WTC11 (cell line): ENCODE measurements around the gene SEC24A. TPM values are rescaled to one million over a fixed set of nuclear protein-coding genes. Genes with fewer than 3 reads are reported as not detected.

ENCODE experiments used
- ATAC-seq: fragments of 200-7000 bp; cut with Tn5 transposase; 2 replicates; pipeline ENCODE4 v1.10.0; 2021; ENCODE audit warnings: mild to moderate bottlenecking, moderate library complexity
- CTCF ChIA-PET: fragments of 300-600 bp; sonication (Branson Sonifier 250); formaldehyde crosslinking; loops from one replicate; lab custom pipeline; 2021; ENCODE audit warnings: antibody characterized with exemption; lab: Charles Lee
- POLR2A ChIA-PET: fragments of 350-600 bp; sonication (Branson Sonifier 250); formaldehyde crosslinking; loops from one replicate; lab custom pipeline; 2021; ENCODE audit warnings: antibody characterized with exemption; lab: Charles Lee
- DNase-seq: peaks from one replicate; pipeline ENCODE4 v3.0.0; 2021; ENCODE audit warnings: low spot score
- H3K27ac Mint-ChIP-seq: 2 replicates; pipeline ENCODE4 v1.8.0; 2021; ENCODE audit warnings: mixed read lengths
- H3K27me3 Mint-ChIP-seq: 2 replicates; pipeline ENCODE4 v1.8.0; 2021; ENCODE audit warnings: low read depth, mild to moderate bottlenecking, moderate library complexity, mixed read lengths
- H3K36me3 Mint-ChIP-seq: 2 replicates; pipeline ENCODE4 v1.8.0; 2021; ENCODE audit warnings: mixed read lengths
- H3K4me1 Mint-ChIP-seq: 2 replicates; pipeline ENCODE4 v1.8.0; 2022; ENCODE audit warnings: mixed read lengths
- H3K4me3 Mint-ChIP-seq: 2 replicates; pipeline ENCODE4 v1.8.0; 2021; ENCODE audit warnings: mild to moderate bottlenecking, moderate library complexity, mixed read lengths
- H3K9me3 Mint-ChIP-seq: 2 replicates; pipeline ENCODE4 v1.8.0; 2021; ENCODE audit warnings: mixed read lengths
- CDX4 ChIP-seq: fragments of 250-450 bp; sonication (Bioruptor Pico); IDR thresholded peaks from 2 replicates; pipeline ENCODE4 v1.9.0; 2021; ENCODE audit warnings: moderate library complexity, mild to moderate bottlenecking, inconsistent platforms, borderline replicate concordance
- RELA ChIP-seq: sonication (generic); formaldehyde crosslinking; IDR thresholded peaks from 2 replicates; pipeline ENCODE4 v1.8.1; 2022; ENCODE audit warnings: missing genetic modification reagents, mild to moderate bottlenecking, borderline replicate concordance
- ZSCAN18 ChIP-seq: fragments of 250-450 bp; sonication (Bioruptor Pico); IDR thresholded peaks from 2 replicates; pipeline ENCODE4 v2.1.2; 2022; ENCODE audit warnings: mild to moderate bottlenecking, moderate library complexity
- total RNA-seq: library from RNA; stranded (reverse); gene quantifications from 3 replicates; pipeline ENCODE4 v1.2.3, GENCODE V29; 2021
- TF ChIP-seq, protein P1 (sequence below): sonication (generic); formaldehyde crosslinking; IDR thresholded peaks from 2 replicates; pipeline ENCODE4 v1.8.1; 2022; ENCODE audit warnings: low read depth, mild to moderate bottlenecking, moderate library complexity, missing genetic modification reagents, borderline replicate concordance
- TF ChIP-seq, protein P2 (sequence below): sonication (generic); formaldehyde crosslinking; IDR thresholded peaks from 2 replicates; pipeline ENCODE4 v1.8.0; 2023; ENCODE audit warnings: missing genetic modification reagents, mild to moderate bottlenecking, borderline replicate concordance
- TF ChIP-seq, protein P3 (sequence below): sonication (generic); formaldehyde crosslinking; conservative IDR thresholded peaks from 2 replicates; pipeline ENCODE4 v1.8.1; 2022; ENCODE audit warnings: mild to moderate bottlenecking, missing genetic modification reagents
- TF ChIP-seq, protein P4 (sequence below): sonication (generic); formaldehyde crosslinking; IDR thresholded peaks from 2 replicates; pipeline ENCODE4 v1.8.1; 2023; ENCODE audit warnings: mild to moderate bottlenecking, missing genetic modification reagents, moderate library complexity
- TF ChIP-seq, protein P5 (sequence below): sonication (generic); formaldehyde crosslinking; IDR thresholded peaks from 2 replicates; pipeline ENCODE4 v1.8.0; 2022; ENCODE audit warnings: mild to moderate bottlenecking, missing genetic modification reagents

Gene SEC24A
- total RNA-seq, 1 experiment from 2014 or later = 30.5 TPM

DNA sequence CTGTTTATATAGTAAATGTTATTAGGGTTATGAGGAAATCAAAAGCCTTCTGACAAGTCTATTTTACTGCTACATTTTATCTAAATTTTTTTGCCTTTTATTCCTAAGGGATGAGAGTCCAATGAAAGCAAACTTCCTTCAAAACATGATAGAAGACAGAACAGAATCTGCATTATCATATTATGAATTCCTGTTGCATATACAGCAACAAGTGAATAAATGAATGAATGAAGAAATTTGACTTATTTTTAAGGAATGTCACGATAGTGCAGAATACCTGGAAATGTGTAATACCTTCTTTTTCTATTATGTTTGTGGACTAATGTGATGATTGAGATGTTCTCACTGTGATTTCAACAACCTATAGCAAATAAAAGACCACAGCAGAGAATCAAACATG is 76.3 kb downstream of the SEC24A start:
- H3K9me3 Mint-ChIP-seq = no peaks in the 10 kb centered on the region
- CTCF ChIA-PET = no interaction called here

More for the DNA sequence above, 76.3 kb downstream of the SEC24A start:
- DNase-seq (no peak), ATAC-seq (no peak)
- Mint-ChIP-seq H3K36me3 (peaks cover 18% of the 10 kb centered on the region), H3K27me3 (no peaks in the 10 kb centered on the region), H3K4me1 (no peaks in the 10 kb centered on the region), H3K4me3 (no peak overlapping the region), H3K27ac (no peak overlapping the region)
- TF ChIP-seq, protein P1, sequence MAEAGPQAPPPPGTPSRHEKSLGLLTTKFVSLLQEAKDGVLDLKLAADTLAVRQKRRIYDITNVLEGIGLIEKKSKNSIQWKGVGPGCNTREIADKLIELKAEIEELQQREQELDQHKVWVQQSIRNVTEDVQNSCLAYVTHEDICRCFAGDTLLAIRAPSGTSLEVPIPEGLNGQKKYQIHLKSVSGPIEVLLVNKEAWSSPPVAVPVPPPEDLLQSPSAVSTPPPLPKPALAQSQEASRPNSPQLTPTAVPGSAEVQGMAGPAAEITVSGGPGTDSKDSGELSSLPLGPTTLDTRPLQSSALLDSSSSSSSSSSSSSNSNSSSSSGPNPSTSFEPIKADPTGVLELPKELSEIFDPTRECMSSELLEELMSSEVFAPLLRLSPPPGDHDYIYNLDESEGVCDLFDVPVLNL (CRISPR knock-in tag) = no peak
- TF ChIP-seq ZSCAN18 = no peak
- TF ChIP-seq, protein P2, sequence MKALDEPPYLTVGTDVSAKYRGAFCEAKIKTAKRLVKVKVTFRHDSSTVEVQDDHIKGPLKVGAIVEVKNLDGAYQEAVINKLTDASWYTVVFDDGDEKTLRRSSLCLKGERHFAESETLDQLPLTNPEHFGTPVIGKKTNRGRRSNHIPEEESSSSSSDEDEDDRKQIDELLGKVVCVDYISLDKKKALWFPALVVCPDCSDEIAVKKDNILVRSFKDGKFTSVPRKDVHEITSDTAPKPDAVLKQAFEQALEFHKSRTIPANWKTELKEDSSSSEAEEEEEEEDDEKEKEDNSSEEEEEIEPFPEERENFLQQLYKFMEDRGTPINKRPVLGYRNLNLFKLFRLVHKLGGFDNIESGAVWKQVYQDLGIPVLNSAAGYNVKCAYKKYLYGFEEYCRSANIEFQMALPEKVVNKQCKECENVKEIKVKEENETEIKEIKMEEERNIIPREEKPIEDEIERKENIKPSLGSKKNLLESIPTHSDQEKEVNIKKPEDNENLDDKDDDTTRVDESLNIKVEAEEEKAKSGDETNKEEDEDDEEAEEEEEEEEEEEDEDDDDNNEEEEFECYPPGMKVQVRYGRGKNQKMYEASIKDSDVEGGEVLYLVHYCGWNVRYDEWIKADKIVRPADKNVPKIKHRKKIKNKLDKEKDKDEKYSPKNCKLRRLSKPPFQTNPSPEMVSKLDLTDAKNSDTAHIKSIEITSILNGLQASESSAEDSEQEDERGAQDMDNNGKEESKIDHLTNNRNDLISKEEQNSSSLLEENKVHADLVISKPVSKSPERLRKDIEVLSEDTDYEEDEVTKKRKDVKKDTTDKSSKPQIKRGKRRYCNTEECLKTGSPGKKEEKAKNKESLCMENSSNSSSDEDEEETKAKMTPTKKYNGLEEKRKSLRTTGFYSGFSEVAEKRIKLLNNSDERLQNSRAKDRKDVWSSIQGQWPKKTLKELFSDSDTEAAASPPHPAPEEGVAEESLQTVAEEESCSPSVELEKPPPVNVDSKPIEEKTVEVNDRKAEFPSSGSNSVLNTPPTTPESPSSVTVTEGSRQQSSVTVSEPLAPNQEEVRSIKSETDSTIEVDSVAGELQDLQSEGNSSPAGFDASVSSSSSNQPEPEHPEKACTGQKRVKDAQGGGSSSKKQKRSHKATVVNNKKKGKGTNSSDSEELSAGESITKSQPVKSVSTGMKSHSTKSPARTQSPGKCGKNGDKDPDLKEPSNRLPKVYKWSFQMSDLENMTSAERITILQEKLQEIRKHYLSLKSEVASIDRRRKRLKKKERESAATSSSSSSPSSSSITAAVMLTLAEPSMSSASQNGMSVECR (CRISPR knock-in tag) = no peak
- TF ChIP-seq RELA (CRISPR knock-in tag) = no peak
- TF ChIP-seq, protein P3, sequence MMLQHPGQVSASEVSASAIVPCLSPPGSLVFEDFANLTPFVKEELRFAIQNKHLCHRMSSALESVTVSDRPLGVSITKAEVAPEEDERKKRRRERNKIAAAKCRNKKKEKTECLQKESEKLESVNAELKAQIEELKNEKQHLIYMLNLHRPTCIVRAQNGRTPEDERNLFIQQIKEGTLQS (CRISPR knock-in tag) = no peak
- TF ChIP-seq, protein P4, sequence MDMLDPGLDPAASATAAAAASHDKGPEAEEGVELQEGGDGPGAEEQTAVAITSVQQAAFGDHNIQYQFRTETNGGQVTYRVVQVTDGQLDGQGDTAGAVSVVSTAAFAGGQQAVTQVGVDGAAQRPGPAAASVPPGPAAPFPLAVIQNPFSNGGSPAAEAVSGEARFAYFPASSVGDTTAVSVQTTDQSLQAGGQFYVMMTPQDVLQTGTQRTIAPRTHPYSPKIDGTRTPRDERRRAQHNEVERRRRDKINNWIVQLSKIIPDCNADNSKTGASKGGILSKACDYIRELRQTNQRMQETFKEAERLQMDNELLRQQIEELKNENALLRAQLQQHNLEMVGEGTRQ (CRISPR knock-in tag) = no peak
- TF ChIP-seq CDX4 = no peak
- TF ChIP-seq, protein P5, sequence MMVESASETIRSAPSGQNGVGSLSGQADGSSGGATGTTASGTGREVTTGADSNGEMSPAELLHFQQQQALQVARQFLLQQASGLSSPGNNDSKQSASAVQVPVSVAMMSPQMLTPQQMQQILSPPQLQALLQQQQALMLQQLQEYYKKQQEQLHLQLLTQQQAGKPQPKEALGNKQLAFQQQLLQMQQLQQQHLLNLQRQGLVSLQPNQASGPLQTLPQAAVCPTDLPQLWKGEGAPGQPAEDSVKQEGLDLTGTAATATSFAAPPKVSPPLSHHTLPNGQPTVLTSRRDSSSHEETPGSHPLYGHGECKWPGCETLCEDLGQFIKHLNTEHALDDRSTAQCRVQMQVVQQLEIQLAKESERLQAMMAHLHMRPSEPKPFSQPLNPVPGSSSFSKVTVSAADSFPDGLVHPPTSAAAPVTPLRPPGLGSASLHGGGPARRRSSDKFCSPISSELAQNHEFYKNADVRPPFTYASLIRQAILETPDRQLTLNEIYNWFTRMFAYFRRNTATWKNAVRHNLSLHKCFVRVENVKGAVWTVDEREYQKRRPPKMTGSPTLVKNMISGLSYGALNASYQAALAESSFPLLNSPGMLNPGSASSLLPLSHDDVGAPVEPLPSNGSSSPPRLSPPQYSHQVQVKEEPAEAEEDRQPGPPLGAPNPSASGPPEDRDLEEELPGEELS (CRISPR knock-in tag) = no peak
- POLR2A ChIA-PET = no interaction called here
